Measurements from ENCODE around the gene HIVEP3. TPM values are rescaled to one million over a fixed set of nuclear protein-coding genes. Genes with fewer than 3 reads are reported as not detected.

HIVEP3 gene
- total RNA-seq, 1 experiment from 2014 or later = 0.55 TPM

GRCh38 chr1:41672173-41672572 is 246.5 kb downstream of the HIVEP3 start:
- TF ChIP-seq ATF3 (CRISPR knock-in tag; conservative IDR thresholded peaks at IDR 0.05) (no peak), NFATC4 (CRISPR knock-in tag; IDR thresholded peaks at IDR 0.05) (no peak), CREB1 (CRISPR knock-in tag; IDR thresholded peaks at IDR 0.05) (no peak), PRDM15 (CRISPR knock-in tag; IDR thresholded peaks at IDR 0.05) (no peak), ZBTB21 (CRISPR knock-in tag; IDR thresholded peaks at IDR 0.05; ENCODE audit: borderline replicate concordance) (no peak), SP1 (CRISPR knock-in tag; conservative IDR thresholded peaks at IDR 0.05) (no peak), SMAD4 (CRISPR knock-in tag; IDR thresholded peaks at IDR 0.05) (no peak), TEAD4 (CRISPR knock-in tag; IDR thresholded peaks at IDR 0.05) (no peak), E2F1 (CRISPR knock-in tag; IDR thresholded peaks at IDR 0.05) (no peak), NR3C1 (CRISPR knock-in tag; conservative IDR thresholded peaks at IDR 0.05; ENCODE audit: low read depth) (no peak), GRHL2 (CRISPR knock-in tag; IDR thresholded peaks at IDR 0.05; ENCODE audit: insufficient replicate concordance, severe bottlenecking) (no peak), ZNF532 (CRISPR knock-in tag; IDR thresholded peaks at IDR 0.05; ENCODE audit: borderline replicate concordance) (no peak), ZNF281 (CRISPR knock-in tag; IDR thresholded peaks at IDR 0.05) (no peak), MAX (CRISPR knock-in tag; IDR thresholded peaks at IDR 0.05) (no peak), PREB (CRISPR knock-in tag; IDR thresholded peaks at IDR 0.05; ENCODE audit: borderline replicate concordance) (no peak), JAZF1 (CRISPR knock-in tag; IDR thresholded peaks at IDR 0.05) (no peak)
- Mint-ChIP-seq H3K4me3 (no peak overlapping the region), H3K27ac (no peak overlapping the region), H3K36me3 (no peaks in the 10 kb centered on the region), H3K9me3 (peaks cover 2% of the 10 kb centered on the region; the same call in 1 of the 2 replicates), H3K27me3 (ENCODE audit: low read depth) (no peaks in the 10 kb centered on the region; the same call in 1 of the 2 replicates), H3K4me1 (peaks cover 10% of the 10 kb centered on the region; the same call in 1 of the 2 replicates)
- no peak for ATAC-seq
- DNase-seq (ENCODE audit: low spot score) = no peak
- ChIA-PET POLR2A (no interaction called here), CTCF (interaction anchor here (1.2 to 1.6 kb wide), 3 partner anchors 14 to 159 kb away, joined by 3 to 4 read pairs (median 3); no protein-coding TSS in a partner anchor)

All from WTC11 (cell line).